Thymus (tissue), 11 donors: ENCODE measurements around the gene ZFP3. TPM values are rescaled to one million over a fixed set of nuclear protein-coding genes. Genes with fewer than 3 reads are reported as not detected.
"Not testable (repeated sequence)": the region's sequence is repeated elsewhere in the genome, so short reads cannot be mapped to it uniquely, and the experiment has no call there.

Experiments
- DNase-seq, 9 donors: peaks; one replicate each; pipeline ENCODE4 v3.0.0-alpha.2; 2013; ENCODE audit warnings: low spot score in 9 of 9, low read depth in 6 of 9, missing footprints in 1 of 9
- H3K27ac ChIP-seq, 2 donors: one replicate each; pipeline ENCODE4 v1.5.1; 2013; ENCODE audit warnings: control low read depth in 1 of 2, low read depth in 1 of 2, low read length in 1 of 2, mild to moderate bottlenecking in 1 of 2, moderate library complexity in 1 of 2
- H3K27me3 ChIP-seq, 2 donors: one replicate each; pipeline ENCODE4 v1.5.1; 2013; ENCODE audit warnings: low read length in 1 of 2; ENCODE audit not compliant: control insufficient read depth in 2 of 2, insufficient read depth in 1 of 2
- H3K36me3 ChIP-seq, 2 donors: one replicate each; pipeline ENCODE4 v1.5.1; 2013; ENCODE audit warnings: low read length in 1 of 2, mild to moderate bottlenecking in 1 of 2, moderate library complexity in 1 of 2; ENCODE audit not compliant: control insufficient read depth in 2 of 2, insufficient read depth in 2 of 2
- H3K4me1 ChIP-seq, 2 donors: one replicate each; pipeline ENCODE4 v1.5.1; 2013; ENCODE audit warnings: low read length in 2 of 2; ENCODE audit not compliant: control insufficient read depth in 2 of 2, insufficient read depth in 2 of 2
- H3K4me3 ChIP-seq, 2 donors: one replicate each; pipeline ENCODE4 v1.5.1; 2013; ENCODE audit warnings: low read length in 2 of 2, control low read depth in 1 of 2, mild to moderate bottlenecking in 1 of 2
- H3K9me3 ChIP-seq, 2 donors: one replicate each; pipeline ENCODE4 v1.5.1; 2013; ENCODE audit warnings: low read length in 1 of 2, mild to moderate bottlenecking in 1 of 2; ENCODE audit not compliant: control insufficient read depth in 2 of 2, insufficient read depth in 1 of 2
- WGBS: extraction: QIAGEN DNeasy Blood & Tissue Kit; methylation state at CpG from one replicate; pipeline ENCODE4 v1.1.7; 2013; 5-methylcytosine and 5-hydroxymethylcytosine counted together
- polyA plus RNA-seq: library from polyadenylated mRNA; stranded (reverse); fragments of 200-250 nt; gene quantifications from one replicate; pipeline ENCODE4 v1.2.3, GENCODE V29; 2013
- total RNA-seq: library from RNA; stranded (reverse); fragments of 120-200 nt; gene quantifications from one replicate; pipeline ENCODE4 v1.2.4, GENCODE V29; 2013
- donor health status: healthy.

ZFP3 gene
- total and polyA plus RNA-seq, 2 donors = 3.3 to 4.6 TPM

DNA sequence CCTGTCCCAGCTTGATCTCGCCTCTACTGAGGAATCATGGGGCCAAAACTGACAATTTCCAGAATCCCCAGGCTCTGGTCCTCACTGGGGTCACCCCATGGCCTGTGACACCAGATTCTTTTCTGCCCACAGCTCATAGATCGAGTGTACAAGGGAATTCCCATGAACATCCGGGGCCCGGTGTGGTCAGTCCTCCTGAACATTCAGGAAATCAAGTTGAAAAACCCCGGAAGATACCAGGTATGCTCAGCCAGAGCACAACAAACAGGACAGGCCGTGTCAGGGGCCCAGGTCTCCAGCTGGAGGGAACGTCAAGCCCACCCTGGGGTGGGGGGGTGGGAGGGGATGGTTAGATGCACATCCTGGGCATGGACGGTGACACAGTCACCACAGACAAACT lies 55.0 kb downstream of the ZFP3 start:
- H3K36me3 ChIP-seq = no peaks in the 10 kb centered on the region
- H3K4me3 ChIP-seq = no peak overlapping the region
- no peaks in the 10 kb centered on the region for H3K9me3 ChIP-seq
- H3K4me1 ChIP-seq = no peaks in the 10 kb centered on the region
- H3K27ac ChIP-seq = no peak overlapping the region
- no peaks in the 10 kb centered on the region for H3K27me3 ChIP-seq
- no peak for DNase-seq
- WGBS = 93% methylated on average over 8 of the region's 8 CpGs

DNA sequence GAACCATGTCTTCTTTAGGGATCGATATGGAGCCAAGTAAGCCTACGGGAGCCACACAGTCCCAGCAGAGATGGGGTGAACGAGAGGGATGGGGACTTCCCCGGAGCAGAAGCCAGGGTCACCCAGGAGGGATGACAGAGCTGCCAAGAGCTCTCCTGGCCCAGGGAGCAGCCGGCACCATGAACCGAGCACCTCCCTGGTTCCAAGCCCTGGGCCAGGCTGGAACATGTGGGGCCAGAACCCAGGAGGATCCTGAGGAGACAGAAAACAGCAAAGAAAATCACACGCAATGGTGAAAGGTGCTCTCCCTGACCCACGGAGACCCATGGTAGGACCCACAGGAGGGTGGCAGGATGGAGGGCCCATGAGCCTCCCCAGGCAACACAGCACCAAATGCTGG lies 55.7 kb downstream of the ZFP3 start:
- H3K9me3 ChIP-seq, H3K27ac ChIP-seq, H3K4me1 ChIP-seq, DNase-seq, H3K27me3 ChIP-seq, H3K4me3 ChIP-seq, H3K36me3 ChIP-seq: not testable (repeated sequence)
- WGBS = 95% methylated on average over 8 of the region's 8 CpGs

DNA sequence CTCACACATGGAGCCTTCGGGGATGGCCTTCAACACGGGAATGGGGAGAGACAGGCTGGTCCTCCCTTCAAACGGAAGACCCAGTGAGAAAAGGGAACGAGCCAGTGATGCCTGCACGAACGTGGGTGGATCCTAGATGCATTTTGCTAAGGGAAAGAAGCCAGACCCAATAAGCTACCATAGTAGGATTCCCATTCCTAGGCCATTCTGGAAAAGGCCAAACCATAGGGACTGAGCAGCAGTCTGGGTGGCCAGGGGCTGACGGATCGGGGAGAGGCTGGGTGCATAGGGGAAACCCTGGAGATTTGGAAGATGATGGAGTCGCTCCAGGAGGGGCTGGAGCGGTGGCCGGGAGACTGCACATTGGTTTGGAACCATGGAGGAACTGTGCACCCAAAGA lies 56.3 kb downstream of the ZFP3 start:
- H3K4me3 ChIP-seq, DNase-seq, H3K27ac ChIP-seq, H3K27me3 ChIP-seq, H3K9me3 ChIP-seq, H3K4me1 ChIP-seq, H3K36me3 ChIP-seq: not testable (repeated sequence)
- WGBS = 95% methylated on average over 11 of the region's 11 CpGs

DNA sequence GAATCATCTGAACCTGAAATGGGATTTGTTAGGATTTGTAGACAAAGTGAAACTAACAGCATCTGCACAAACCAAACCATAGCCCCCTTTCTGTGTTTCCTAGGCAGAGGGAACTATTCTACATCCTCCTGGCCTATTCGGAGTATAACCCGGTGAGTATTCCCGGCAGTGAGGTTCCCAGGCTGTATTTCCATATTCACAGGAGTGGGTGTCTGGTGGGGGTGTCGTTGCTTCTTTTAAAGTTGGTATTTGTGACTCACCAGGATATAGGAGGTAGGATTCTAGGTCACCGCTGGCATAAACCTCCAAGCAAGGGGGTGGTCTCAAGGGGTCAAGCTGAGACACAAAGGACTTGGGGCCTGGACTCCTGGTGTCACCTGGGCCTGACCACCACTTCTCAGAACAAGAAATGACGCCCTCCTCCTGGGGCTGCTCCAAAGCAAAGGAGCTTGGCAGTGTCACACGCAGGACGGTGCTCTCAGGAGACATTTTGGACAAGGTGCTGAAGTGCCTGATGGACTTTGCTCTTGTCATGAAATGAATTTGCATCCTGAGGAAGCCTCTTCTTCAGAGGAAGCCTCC lies 57.0 kb downstream of the ZFP3 start:
- not testable (repeated sequence) for H3K36me3 ChIP-seq, H3K27ac ChIP-seq, DNase-seq, H3K4me1 ChIP-seq, H3K27me3 ChIP-seq, H3K9me3 ChIP-seq, H3K4me3 ChIP-seq
- 92% methylated on average over 8 of the region's 8 CpGs for WGBS

DNA sequence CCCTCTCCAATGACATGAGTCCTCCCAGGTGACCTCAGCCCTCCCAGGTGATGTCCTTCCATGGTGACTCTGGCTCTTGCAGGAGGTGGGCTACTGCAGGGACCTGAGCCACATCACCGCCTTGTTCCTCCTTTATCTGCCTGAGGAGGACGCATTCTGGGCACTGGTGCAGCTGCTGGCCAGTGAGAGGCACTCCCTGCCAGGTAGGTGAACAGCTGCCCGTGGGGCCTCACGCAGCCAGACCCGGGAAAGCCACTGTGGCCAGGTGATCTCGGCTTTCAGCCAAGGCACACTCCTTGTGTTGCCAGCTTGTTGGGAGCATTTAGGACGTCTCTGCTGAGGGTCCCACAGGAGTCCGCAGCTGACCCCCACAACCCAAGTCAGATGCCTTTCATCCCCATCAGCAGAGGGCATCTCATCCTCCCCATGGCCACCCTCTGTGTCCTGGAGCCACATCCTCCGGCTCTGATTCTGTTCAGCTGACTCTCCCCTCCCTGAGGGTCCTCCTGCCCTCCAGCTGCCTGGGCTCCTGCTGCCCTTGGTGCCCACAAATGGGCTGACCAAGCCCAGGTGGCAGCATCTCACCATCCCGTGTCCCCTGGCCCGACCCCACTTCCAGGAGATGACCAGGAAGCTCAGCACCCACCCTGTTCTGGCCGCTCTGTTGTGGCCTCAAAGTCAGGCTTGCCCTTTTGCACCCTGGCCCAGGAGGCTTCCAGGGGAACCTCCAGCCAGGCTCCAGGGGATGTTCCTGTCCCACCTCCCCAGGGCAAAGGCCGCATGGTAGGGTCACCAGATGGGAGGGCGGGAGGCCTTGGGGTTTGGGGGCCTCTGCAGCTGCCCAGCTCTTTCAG lies 57.7 kb downstream of the ZFP3 start:
- no peak for DNase-seq
- 93% methylated on average over 14 of the region's 14 CpGs for WGBS

DNA sequence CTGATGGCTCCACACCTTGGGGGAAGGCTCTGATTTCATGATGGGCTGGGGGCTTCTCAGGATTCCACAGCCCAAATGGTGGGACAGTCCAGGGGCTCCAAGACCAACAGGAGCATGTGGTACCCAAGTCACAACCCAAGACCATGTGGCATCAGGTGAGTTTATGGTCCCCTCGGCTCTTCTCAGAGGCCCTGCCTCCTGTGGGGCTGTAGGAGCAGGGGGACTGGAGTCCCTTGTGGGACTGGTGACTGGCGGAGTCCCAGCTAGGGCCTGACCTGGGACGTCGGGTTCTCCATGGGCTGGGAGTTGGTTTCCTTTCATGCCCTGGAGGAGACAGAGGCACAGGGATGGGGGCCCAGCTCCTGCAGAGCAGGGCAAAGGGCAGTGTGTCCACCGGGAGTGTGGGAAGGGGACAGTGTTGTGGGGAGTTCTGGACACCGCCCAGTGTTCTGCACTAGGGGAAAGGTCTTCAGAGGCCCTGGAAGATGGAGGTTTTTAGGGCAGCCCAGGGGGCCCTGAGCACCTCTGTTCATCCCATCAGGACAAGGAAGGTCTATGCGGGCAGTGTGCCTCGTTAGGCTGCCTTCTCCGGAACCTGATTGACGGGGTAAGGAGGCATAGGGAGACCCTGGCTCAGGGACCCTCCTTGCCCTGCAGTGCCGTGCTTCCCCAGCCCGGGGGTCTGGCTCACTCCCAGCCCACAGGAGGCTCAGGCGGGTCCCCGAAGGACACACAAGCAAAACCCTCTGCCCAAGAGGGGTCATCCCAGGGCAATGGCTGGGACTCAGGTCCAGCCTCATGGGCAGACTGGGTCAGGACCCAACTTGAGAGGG lies 58.5 kb downstream of the ZFP3 start:
- H3K27ac ChIP-seq, H3K4me3 ChIP-seq, H3K27me3 ChIP-seq, H3K9me3 ChIP-seq, DNase-seq, H3K4me1 ChIP-seq, H3K36me3 ChIP-seq: not testable (repeated sequence)
- 92% methylated on average over 14 of the region's 14 CpGs for WGBS

More for the DNA sequence above, 57.7 kb downstream of the ZFP3 start:
- Histone ChIP-seq H3K27ac (no peak overlapping the region), H3K36me3 (no peaks in the 10 kb centered on the region), H3K27me3 (no peaks in the 10 kb centered on the region), H3K4me3 (no peak overlapping the region), H3K4me1 (no peaks in the 10 kb centered on the region), H3K9me3 (no peaks in the 10 kb centered on the region)

DNA sequence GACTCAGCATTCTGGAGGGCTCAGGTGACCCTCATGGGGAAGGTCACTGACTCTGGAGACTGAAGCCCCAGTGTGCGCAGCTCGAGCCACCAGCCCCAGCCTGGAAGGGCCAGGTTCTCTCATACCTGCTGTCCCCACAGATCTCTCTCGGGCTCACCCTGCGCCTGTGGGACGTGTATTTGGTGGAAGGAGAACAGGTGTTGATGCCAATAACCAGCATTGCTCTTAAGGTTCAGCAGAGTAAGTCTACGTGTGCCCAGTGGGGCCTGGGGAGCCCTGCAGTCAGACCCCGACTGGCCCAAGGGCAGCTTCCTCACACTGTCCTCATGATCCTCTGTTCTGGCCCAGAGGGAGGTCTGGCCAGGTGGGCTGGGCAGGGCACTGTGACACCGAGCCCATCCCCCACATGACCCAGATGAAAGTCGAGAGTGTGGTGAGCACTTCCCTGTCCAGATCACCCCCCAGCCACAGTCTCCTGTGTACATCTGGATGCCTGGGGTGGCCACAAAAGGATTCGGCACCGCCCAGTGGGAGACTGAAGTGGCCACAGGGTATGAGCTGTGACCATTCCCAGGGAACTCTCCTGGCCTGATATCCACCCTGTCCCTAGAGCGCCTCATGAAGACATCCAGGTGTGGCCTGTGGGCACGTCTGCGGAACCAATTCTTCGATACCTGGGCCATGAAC lies 59.4 kb downstream of the ZFP3 start:
- H3K4me1 ChIP-seq, DNase-seq, H3K27me3 ChIP-seq, H3K4me3 ChIP-seq, H3K27ac ChIP-seq, H3K9me3 ChIP-seq, H3K36me3 ChIP-seq: not testable (repeated sequence)
- 93% methylated on average over 15 of the region's 15 CpGs for WGBS

DNA sequence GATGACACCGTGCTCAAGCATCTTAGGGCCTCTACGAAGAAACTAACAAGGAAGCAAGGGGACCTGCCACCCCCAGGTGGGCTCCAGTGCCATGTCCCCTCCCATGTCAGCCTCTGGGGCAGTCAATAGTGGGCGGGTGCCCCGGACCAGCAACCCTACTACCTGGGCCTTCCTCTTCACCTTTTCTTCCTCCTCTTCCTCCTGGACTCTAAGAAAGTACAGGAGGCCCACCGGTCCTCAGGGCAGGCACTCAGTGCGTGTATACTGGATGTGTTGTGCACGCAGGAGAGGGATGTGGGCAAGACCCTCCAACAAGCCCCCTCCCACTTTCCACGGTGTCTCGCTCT lies 59.9 kb downstream of the ZFP3 start:
- 98% methylated on average over 9 of the region's 9 CpGs for WGBS
- not testable (repeated sequence) for H3K27me3 ChIP-seq, H3K4me1 ChIP-seq, H3K27ac ChIP-seq, DNase-seq, H3K4me3 ChIP-seq, H3K9me3 ChIP-seq, H3K36me3 ChIP-seq
